Tibial nerve (tissue), 4 donors: ENCODE measurements around the gene CD1E. TPM values are rescaled to one million over a fixed set of nuclear protein-coding genes. Genes with fewer than 3 reads are reported as not detected.
"Not testable (repeated sequence)": the region's sequence is repeated elsewhere in the genome, so short reads cannot be mapped to it uniquely, and the experiment has no call there.

Experiments used
- DNase-seq, 2 donors: peaks; one replicate each; pipeline ENCODE4 v3.0.0-alpha.2; 2019; ENCODE audit warnings: low spot score in 2 of 2
- H3K27ac ChIP-seq, 4 donors: fragments of 200-600 bp; sonication (generic) in 3 of 4; one replicate each; pipeline ENCODE4 v1.5.1; 2017 to 2019; ENCODE audit warnings: mild to moderate bottlenecking in 1 of 4
- H3K27me3 ChIP-seq, 2 donors: fragments of 200-600 bp; sonication (generic) in 1 of 2; one replicate each; pipeline versions ENCODE4 v1.5.1 to v1.6.0; 2017 to 2019
- H3K36me3 ChIP-seq, 3 donors: fragments of 200-600 bp; sonication (generic); one replicate each; pipeline ENCODE4 v1.5.1; 2018 to 2019
- H3K4me1 ChIP-seq, 4 donors: fragments of 200-600 bp; sonication (generic) in 3 of 4; one replicate each; pipeline ENCODE4 v1.5.1; 2017 to 2019
- H3K4me3 ChIP-seq, 4 donors: fragments of 200-600 bp; sonication (generic) in 3 of 4; one replicate each; pipeline ENCODE4 v1.5.1; 2017 to 2019; ENCODE audit warnings: mild to moderate bottlenecking in 1 of 4, moderate library complexity in 1 of 4
- H3K9me3 ChIP-seq, 4 donors: fragments of 200-600 bp; sonication (generic) in 3 of 4; one replicate each; pipeline ENCODE4 v1.5.1; 2017 to 2019
- EP300 ChIP-seq, 2 donors: sonication (generic); formaldehyde crosslinking; IDR thresholded peaks; one replicate each; pipeline ENCODE4 v1.6.1; 2017; ENCODE audit warnings: antibody characterized with exemption in 2 of 2, mild to moderate bottlenecking in 1 of 2
- POLR2A ChIP-seq, 2 donors: fragments of 450-650 bp; IDR thresholded peaks; one replicate each; pipeline ENCODE4 v1.6.1; 2017; ENCODE audit warnings: antibody characterized with exemption in 2 of 2, mild to moderate bottlenecking in 2 of 2, moderate library complexity in 2 of 2
- WGBS, 2 donors: methylation state at CpG; one replicate each; pipeline ENCODE4 v1.1.5; 2018; 5-methylcytosine and 5-hydroxymethylcytosine counted together
- total RNA-seq, 4 donors: library from RNA; depleted of rRNA; stranded (reverse); fragments of >200 nt; gene quantifications; one replicate each; pipeline ENCODE4 v1.1.0, GENCODE V29; 2016
- TF ChIP-seq, protein P1 (sequence below), 5 experiments: fragments of 200-600 bp in 3 of 5; fragments of 450-650 bp in 2 of 5; sonication (generic) in 3 of 5; IDR thresholded peaks; one replicate each; pipeline ENCODE4 v1.5.1; 2016 to 2019; ENCODE audit warnings: antibody characterized with exemption in 5 of 5, mild to moderate bottlenecking in 3 of 5, moderate library complexity in 2 of 5

Gene CD1E
- total RNA-seq, 4 donors from 2014 or later = 1.4 TPM; not detected in 3

DNA sequence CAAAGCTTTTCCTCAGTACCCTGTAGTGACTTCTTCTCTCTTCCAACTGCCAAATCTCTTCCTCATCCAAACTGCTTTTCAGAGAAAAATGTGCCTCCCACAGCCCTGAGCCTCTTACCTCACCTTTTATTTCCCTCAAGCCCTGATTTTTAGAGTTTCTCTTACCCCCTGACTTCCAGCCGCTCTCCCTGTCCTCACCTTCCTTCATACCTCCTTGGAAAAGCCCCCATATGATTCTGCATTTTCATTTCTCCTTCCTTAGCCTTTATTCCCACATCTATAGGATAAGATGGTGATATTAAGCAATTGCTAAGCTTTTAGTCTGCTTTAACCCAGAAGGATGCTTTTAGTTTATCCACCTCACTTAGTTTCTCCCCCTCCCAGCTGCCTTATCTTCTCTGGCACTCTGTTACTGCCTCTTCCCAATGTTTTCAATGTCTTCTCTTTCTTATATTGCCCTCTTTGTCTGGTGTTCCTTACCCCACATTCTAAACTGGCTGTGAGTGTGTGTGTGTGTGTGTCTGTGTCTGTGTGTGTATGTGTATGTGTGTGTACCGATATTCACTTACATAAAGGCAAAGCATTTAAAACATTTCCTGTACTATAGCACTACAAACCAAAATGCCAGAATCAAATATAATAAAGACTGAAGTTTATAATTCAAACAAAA is 22.1 kb upstream of the CD1E start, which contains the start of gene CD1B:
TSS of gene CD1B (minus strand) at position 51 of the 670 bp plus-strand sequence. CDS start 108 bp downstream, outside the sequence.
- Histone ChIP-seq H3K4me1 (no peaks in the 10 kb centered on the region), H3K36me3 (no peaks in the 10 kb centered on the region), H3K27ac (no peak within 1 kb of the TSS), H3K4me3 (no peak within 1 kb of the TSS), H3K27me3 (no peaks in the 10 kb centered on the region), H3K9me3 (no peaks in the 10 kb centered on the region)
- no peak for DNase-seq
- TF ChIP-seq POLR2A (IDR thresholded peaks at IDR 0.05) (no peak), EP300 (IDR thresholded peaks at IDR 0.05) (no peak)
- TF ChIP-seq, protein P1, sequence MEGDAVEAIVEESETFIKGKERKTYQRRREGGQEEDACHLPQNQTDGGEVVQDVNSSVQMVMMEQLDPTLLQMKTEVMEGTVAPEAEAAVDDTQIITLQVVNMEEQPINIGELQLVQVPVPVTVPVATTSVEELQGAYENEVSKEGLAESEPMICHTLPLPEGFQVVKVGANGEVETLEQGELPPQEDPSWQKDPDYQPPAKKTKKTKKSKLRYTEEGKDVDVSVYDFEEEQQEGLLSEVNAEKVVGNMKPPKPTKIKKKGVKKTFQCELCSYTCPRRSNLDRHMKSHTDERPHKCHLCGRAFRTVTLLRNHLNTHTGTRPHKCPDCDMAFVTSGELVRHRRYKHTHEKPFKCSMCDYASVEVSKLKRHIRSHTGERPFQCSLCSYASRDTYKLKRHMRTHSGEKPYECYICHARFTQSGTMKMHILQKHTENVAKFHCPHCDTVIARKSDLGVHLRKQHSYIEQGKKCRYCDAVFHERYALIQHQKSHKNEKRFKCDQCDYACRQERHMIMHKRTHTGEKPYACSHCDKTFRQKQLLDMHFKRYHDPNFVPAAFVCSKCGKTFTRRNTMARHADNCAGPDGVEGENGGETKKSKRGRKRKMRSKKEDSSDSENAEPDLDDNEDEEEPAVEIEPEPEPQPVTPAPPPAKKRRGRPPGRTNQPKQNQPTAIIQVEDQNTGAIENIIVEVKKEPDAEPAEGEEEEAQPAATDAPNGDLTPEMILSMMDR (IDR thresholded peaks at IDR 0.05) = no peak
- WGBS, 2 donors = 85 to 86% methylated on average over 2 of the region's 2 CpGs

DNA sequence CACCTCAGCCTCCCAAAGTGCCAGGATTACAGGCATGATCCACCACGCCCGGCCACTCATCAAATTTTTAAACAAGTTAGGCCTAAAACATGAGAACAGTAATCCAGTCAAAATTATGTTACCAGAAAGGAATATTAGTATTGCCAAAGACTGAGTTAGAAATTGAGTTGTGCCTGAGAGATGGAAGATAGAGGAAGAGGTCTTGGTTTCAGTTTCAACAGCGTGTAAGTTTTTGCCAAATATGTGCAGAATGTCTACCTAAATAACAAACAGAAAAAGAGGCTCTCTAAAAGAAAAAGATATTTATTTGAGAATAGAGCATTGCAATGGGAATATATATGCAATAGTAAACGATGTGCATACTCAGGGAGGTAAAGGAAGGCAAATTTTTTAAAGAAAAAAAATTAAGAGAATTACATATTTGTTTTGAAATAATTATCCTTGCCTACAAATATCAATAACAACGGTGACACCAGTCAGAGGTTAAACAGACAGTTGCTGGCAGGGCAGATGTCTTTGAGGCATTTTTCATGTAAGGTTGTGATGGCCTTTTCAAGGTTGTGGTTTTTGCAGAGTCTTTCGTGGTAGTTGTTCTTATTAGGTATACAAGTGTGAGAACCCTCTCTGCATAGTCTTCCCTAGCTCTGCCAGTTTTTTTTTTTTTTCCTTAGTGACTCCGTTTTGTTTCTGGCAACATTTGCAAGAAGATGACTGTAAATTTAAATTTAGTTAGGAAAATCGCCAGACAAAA is 20.1 kb upstream of the CD1E start:
- no peak for DNase-seq
- no peaks in the 10 kb centered on the region for H3K27me3 ChIP-seq
- H3K27ac ChIP-seq = no peak overlapping the region
- no peak overlapping the region for H3K4me3 ChIP-seq
- TF ChIP-seq EP300 (IDR thresholded peaks at IDR 0.05) (no peak), POLR2A (IDR thresholded peaks at IDR 0.05) (no peak)
- TF ChIP-seq, protein P1 (IDR thresholded peaks at IDR 0.05) = no peak
- no peaks in the 10 kb centered on the region for H3K36me3 ChIP-seq
- H3K4me1 ChIP-seq = no peaks in the 10 kb centered on the region
- WGBS, 2 donors = 59 to 66% methylated on average over 8 of the region's 8 CpGs
- H3K9me3 ChIP-seq = peaks cover 0 to 12% (median 0%) of the 10 kb centered on the region in 4 donors

DNA sequence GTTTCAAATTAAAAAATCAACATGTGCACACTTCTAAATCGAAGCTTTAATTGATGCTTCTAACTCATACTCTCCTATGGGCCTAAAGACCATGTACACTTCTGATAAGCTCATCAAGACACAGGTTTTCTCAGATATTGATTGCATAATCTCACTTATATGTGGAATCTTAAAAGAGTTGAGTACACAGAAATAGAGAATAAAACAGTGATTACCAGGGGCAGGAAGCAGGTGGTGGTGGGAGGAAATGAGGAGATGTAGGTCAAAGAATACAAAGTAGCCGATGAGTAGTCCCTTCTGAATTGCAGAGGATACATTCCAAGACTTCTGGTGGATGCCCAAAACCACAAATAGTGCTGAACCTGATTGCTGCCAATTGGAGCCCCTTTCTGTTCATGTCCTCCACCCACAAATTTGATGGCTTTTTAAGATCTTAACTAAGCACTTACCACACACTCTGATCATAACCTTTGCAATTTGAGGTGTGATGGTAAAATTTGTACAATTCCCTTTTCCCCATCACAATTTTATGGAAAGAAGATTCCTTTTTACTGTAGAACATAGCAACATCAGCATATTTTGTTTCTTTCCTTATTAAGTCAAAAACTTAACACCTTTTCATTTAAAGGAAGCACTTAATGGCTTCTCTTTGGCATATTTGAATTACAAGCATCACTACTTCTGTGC is 19.0 kb upstream of the CD1E start:
- 44 to 45% methylated on average over 2 of the region's 2 CpGs for WGBS, 2 donors
- no peak overlapping the region for H3K27ac ChIP-seq
- no peaks in the 10 kb centered on the region for H3K27me3 ChIP-seq
- TF ChIP-seq EP300 (IDR thresholded peaks at IDR 0.05) = no peak
- TF ChIP-seq, protein P1 (IDR thresholded peaks at IDR 0.05) = no peak
- TF ChIP-seq POLR2A (IDR thresholded peaks at IDR 0.05) = no peak
- DNase-seq = no peak
- H3K4me1 ChIP-seq = no peaks in the 10 kb centered on the region
- peaks cover 0 to 12% (median 0%) of the 10 kb centered on the region in 4 donors for H3K9me3 ChIP-seq
- H3K4me3 ChIP-seq = no peak overlapping the region
- no peaks in the 10 kb centered on the region for H3K36me3 ChIP-seq

DNA sequence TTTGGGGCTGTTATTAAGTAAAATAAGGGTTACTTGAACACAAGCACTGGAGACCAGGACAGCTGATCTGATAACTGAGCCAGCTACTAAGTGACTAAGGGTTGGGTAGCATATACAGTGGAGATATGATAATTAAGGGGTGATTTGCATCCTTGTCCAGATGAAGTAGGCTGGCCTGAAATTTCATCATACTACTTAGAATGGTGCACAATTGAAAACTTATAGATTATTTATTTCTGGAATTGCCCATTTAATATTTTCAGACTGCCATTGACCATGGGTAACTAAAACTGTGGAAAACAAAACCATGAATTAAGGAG is 18.5 kb upstream of the CD1E start:
- Histone ChIP-seq H3K27me3 (no peaks in the 10 kb centered on the region), H3K36me3 (no peaks in the 10 kb centered on the region), H3K27ac (no peak overlapping the region), H3K4me3 (no peak overlapping the region), H3K9me3 (peaks cover 0 to 12% (median 0%) of the 10 kb centered on the region in 4 donors), H3K4me1 (no peaks in the 10 kb centered on the region)
- no peak for DNase-seq
- TF ChIP-seq, protein P1 (IDR thresholded peaks at IDR 0.05) = no peak
- no peak for TF ChIP-seq POLR2A (IDR thresholded peaks at IDR 0.05)
- no peak for TF ChIP-seq EP300 (IDR thresholded peaks at IDR 0.05)

DNA sequence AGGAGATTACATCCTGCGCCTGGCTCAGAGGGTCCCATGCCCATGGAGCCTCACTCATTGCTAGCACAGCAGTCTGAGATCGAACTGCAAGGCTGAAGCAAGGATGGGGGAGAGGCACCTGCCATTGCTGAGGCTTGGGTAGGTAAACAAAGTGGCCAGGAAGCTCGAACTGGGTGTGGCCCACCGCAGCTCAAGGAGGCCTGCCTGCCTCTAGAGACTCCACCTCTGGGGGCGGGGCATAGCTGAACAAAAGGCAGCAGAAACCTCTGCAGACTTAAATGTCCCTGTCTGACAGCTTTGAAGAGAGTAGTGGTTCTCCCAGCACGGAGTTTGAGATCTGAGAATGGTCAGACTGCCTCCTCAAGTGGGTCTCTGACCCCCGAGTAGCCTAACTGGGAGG is 17.3 kb upstream of the CD1E start:
- H3K9me3 ChIP-seq = peaks cover 0 to 17% (median 0%) of the 10 kb centered on the region in 4 donors
- not testable (repeated sequence) for DNase-seq, H3K36me3 ChIP-seq, H3K4me3 ChIP-seq, H3K4me1 ChIP-seq, H3K27me3 ChIP-seq, H3K27ac ChIP-seq
- 69 to 83% methylated on average over 7 of the region's 7 CpGs for WGBS, 2 donors

DNA sequence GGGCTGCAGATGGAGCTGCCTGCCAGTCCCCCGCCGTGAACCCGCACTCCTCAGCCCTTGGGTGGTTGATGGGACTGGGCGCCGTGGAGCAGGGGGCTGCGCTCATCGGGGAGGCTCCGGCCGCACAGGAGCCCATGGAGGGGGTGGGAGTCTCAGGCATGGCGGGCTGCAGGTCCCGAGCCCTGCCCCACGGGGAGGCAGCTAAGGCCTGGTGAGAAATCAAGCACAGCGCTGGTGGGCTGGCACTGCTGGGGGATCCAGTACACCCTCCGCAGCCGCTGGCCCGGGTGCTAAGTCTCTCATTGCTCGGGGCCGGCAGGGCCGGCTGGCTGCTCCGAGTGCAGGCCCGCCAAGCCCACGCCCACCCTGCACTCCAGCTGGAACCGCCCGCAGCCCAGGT is 4.7 kb upstream of the CD1E start:
- H3K36me3 ChIP-seq, H3K27ac ChIP-seq, H3K27me3 ChIP-seq, H3K4me3 ChIP-seq, H3K4me1 ChIP-seq, DNase-seq: not testable (repeated sequence)
- 94 to 95% methylated on average over 19 to 24 of the region's 24 CpGs for WGBS, 2 donors
- peaks cover 0 to 22% (median 0%) of the 10 kb centered on the region in 4 donors for H3K9me3 ChIP-seq
